WERI-Rb-1 (cell line): Measurements from ENCODE around the gene OR2AK2.

Experiments
- DNase-seq: peaks from one replicate; pipeline ENCODE4 v3.0.0-alpha.2; 2020
- H3K27ac ChIP-seq: fragments of 250-450 bp; sonication (Bioruptor Pico); 2 replicates; pipeline ENCODE4 v1.5.1; 2020; ENCODE audit warnings: mild to moderate bottlenecking, moderate library complexity
- H3K27me3 ChIP-seq: fragments of 250-450 bp; sonication (Bioruptor Pico); 2 replicates; pipeline ENCODE4 v1.5.1; 2021; ENCODE audit warnings: mild to moderate bottlenecking, low read depth, moderate library complexity; ENCODE audit not compliant: insufficient read depth, severe bottlenecking
- H3K36me3 ChIP-seq: fragments of 250-450 bp; sonication (Bioruptor Pico); 2 replicates; pipeline ENCODE4 v1.5.1; 2020; ENCODE audit warnings: mild to moderate bottlenecking, moderate library complexity
- H3K4me3 ChIP-seq: 2 replicates; pipeline ENCODE4 v1.5.1; 2011; ENCODE audit warnings: low read depth, mild to moderate bottlenecking, control low read depth, low read length
- H3K9me3 ChIP-seq: fragments of 250-450 bp; sonication (Bioruptor Pico); 2 replicates; pipeline ENCODE4 v1.5.1; 2021; ENCODE audit warnings: mild to moderate bottlenecking, moderate library complexity; ENCODE audit not compliant: severe bottlenecking
- TF ChIP-seq, protein P1 (sequence below): IDR thresholded peaks from 2 replicates; pipeline ENCODE4 v1.5.1; 2011; ENCODE audit warnings: low read depth, mild to moderate bottlenecking, control low read depth, inconsistent platforms, low read length

The OR2AK2 gene

DNA sequence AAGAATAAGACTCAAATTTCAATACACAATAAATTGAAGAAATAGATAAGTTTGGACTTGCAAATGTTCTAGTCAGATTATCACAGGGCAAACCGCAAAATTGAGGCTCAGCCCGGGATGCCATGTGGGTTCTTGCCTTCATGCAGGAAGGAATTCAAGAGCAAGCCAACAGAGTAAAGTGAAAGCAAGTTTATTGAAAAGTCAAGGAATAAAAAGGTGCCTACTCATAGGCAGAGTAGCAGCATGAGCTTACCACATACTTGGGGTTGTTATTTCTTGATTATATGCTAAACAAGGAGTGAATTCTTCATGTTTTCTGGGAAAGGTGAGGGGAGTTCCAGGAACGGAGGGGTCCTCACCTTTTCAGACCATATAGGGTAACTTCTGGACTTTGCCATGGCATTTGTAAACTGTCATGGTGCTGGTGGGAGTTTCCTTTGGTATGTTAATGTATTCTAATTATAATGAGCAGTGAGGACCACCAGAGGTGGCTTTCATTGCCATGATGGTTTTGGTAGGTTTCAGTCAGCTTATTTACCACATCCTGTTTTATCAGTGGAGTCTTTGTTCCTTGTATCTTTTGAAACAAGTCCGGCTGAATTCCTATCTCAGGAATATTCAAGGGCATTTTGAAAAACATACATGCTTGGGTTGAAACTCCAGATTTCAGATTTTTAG lies 2.0 kb upstream of the OR2AK2 start:
- Histone ChIP-seq H3K27ac (no peak overlapping the region), H3K36me3 (no peaks in the 10 kb centered on the region), H3K27me3 (peaks cover 59% of the 10 kb centered on the region), H3K4me3 (no peak overlapping the region), H3K9me3 (no peaks in the 10 kb centered on the region)
- no peak for DNase-seq
- TF ChIP-seq, protein P1, sequence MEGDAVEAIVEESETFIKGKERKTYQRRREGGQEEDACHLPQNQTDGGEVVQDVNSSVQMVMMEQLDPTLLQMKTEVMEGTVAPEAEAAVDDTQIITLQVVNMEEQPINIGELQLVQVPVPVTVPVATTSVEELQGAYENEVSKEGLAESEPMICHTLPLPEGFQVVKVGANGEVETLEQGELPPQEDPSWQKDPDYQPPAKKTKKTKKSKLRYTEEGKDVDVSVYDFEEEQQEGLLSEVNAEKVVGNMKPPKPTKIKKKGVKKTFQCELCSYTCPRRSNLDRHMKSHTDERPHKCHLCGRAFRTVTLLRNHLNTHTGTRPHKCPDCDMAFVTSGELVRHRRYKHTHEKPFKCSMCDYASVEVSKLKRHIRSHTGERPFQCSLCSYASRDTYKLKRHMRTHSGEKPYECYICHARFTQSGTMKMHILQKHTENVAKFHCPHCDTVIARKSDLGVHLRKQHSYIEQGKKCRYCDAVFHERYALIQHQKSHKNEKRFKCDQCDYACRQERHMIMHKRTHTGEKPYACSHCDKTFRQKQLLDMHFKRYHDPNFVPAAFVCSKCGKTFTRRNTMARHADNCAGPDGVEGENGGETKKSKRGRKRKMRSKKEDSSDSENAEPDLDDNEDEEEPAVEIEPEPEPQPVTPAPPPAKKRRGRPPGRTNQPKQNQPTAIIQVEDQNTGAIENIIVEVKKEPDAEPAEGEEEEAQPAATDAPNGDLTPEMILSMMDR = no peak

GRCh38 chr1:247966532-247967204 lies 1.6 kb downstream of the OR2AK2 start:
- Histone ChIP-seq H3K9me3 (peaks cover 2% of the 10 kb centered on the region), H3K27me3 (peaks cover 61% of the 10 kb centered on the region), H3K4me3 (no peak overlapping the region), H3K36me3 (no peaks in the 10 kb centered on the region), H3K27ac (no peak overlapping the region)
- no peak for DNase-seq
- TF ChIP-seq, protein P1 = no peak

DNA sequence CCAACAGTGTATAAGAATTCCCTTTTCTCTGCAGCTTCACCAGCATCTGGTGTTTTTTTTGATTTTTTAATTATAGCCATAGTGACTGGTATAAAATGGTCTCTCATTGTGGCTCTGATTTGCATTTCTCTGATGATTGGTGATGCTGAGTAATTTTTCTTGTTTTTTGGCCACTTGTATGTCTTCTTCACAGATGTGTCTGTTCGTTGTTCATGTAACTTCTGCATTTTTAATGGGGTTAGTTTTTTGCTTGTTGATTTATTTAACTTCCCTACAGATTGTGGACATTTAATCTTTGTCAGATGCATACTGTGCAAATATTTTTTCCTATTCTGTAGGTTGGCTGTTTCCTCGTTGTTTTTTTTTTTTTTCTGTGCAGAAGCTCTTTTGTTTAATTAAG lies 28.0 kb downstream of the OR2AK2 start:
- TF ChIP-seq, protein P1 = no peak
- H3K27me3 ChIP-seq = peaks cover 81% of the 10 kb centered on the region
- H3K9me3 ChIP-seq = no peaks in the 10 kb centered on the region
- H3K36me3 ChIP-seq = no peaks in the 10 kb centered on the region
- no peak for DNase-seq
- H3K27ac ChIP-seq = no peak overlapping the region
- no peak overlapping the region for H3K4me3 ChIP-seq

DNA sequence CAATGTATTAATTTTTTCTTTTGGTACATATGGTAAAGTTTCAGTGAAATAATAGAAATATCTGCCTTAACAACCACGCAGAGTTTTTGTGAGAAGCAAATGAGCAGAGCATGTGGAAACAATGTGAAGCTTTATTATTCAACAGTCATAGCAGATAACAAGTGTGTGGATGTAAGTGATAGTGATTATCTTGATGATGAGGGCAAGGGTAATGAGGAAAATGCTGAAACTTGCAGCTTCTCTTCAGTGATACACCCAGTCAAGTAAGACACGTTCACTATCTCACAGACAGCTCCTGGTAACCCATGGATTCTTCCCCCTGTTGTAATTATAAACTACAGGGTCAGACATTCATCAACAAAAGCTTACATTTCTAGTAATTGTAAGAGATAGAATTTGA lies 33.8 kb downstream of the OR2AK2 start:
- H3K36me3 ChIP-seq = no peaks in the 10 kb centered on the region
- no peak overlapping the region for H3K27ac ChIP-seq
- no peak overlapping the region for H3K4me3 ChIP-seq
- no peak for DNase-seq
- peaks cover 53% of the 10 kb centered on the region for H3K27me3 ChIP-seq
- TF ChIP-seq, protein P1 = no peak
- H3K9me3 ChIP-seq = no peaks in the 10 kb centered on the region

DNA sequence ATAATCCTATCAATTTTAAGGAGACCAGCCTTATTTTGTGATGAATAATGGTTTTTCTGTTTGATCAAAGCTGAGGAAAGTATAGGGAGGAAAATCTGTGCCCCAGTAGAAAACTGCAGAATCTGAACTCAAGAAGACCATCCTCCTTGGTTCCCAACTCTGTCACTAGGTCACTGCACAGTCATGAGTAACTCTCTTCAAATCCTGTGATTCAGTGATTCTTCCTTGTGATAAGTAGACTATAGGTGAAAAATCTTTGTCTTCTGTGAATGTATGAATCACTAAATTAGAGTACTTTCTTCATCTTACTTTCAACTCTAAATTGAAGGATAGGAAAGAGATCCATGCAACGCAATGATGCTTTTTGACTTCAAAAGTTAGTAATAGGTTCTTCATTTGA lies 35.1 kb downstream of the OR2AK2 start:
- H3K4me3 ChIP-seq = no peak overlapping the region
- TF ChIP-seq, protein P1 = no peak
- H3K27ac ChIP-seq = no peak overlapping the region
- H3K9me3 ChIP-seq = no peaks in the 10 kb centered on the region
- H3K36me3 ChIP-seq = no peaks in the 10 kb centered on the region
- peaks cover 45% of the 10 kb centered on the region for H3K27me3 ChIP-seq
- no peak for DNase-seq

GRCh38 chr1:248007778-248008177 lies 42.7 kb downstream of the OR2AK2 start:
- Histone ChIP-seq H3K27ac (no peak overlapping the region), H3K27me3 (peaks cover 36% of the 10 kb centered on the region), H3K9me3 (peaks cover 16% of the 10 kb centered on the region), H3K4me3 (no peak overlapping the region), H3K36me3 (no peaks in the 10 kb centered on the region)
- DNase-seq = no peak
- TF ChIP-seq, protein P1 = no peak
